RWPE1 (cell line): ENCODE measurements around the gene CDK19.
"Not testable (repeated sequence)": the region's sequence is repeated elsewhere in the genome, so short reads cannot be mapped to it uniquely, and the experiment has no call there.

ENCODE experiments used
- CTCF ChIA-PET: fragments of 350-600 bp; sonication (Branson Sonifier 250); formaldehyde crosslinking; extraction: SDS; loops from one replicate; lab custom pipeline; 2021; lab: Yijun Ruan, JAX
- POLR2A ChIA-PET: fragments of 400-600 bp; formaldehyde crosslinking; extraction: SDS; loops from one replicate; lab custom pipeline; 2020; ENCODE audit warnings: antibody characterized with exemption; ENCODE audit not compliant: low non-redundant PET; lab: Yijun Ruan, JAX
- DNase-seq: peaks from one replicate; pipeline ENCODE4 v3.0.0; 2012; ENCODE audit warnings: low spot score
- H3K27ac ChIP-seq: fragments of 450-650 bp; 2 replicates; pipeline ENCODE4 v1.5.1; 2017
- CTCF ChIP-seq: fragments of 450-650 bp; conservative IDR thresholded peaks from 2 replicates; pipeline ENCODE4 v1.5.1; 2017; ENCODE audit warnings: low read depth, mild to moderate bottlenecking

Gene CDK19

GRCh38 chr6:110755411-110755834 is 59.8 kb downstream of the CDK19 start:
- TF ChIP-seq CTCF, result no peak
- ChIA-PET POLR2A (no interaction called here), CTCF (no interaction called here)
- no peak overlapping the region for H3K27ac ChIP-seq
- DNase-seq, result no peak

GRCh38 chr6:110753936-110754668 is 61.2 kb downstream of the CDK19 start:
- DNase-seq, H3K27ac ChIP-seq, POLR2A ChIA-PET, CTCF ChIA-PET: not testable (repeated sequence)

- H3K27ac ChIP-seq, result no peak overlapping the region
- ChIA-PET POLR2A (no interaction called here), CTCF (no interaction called here)
- TF ChIP-seq CTCF, result no peak
- no peak for DNase-seq
Observed at GRCh38 chr6:110748453-110748852, 66.8 kb downstream of the CDK19 start.

- CTCF ChIA-PET, result interaction anchor here (0.7 kb wide), 1 partner anchor 762 kb away, joined by 4 read pairs; no protein-coding TSS in a partner anchor
- POLR2A ChIA-PET, result no interaction called here
Observed at GRCh38 chr6:110746680-110747079, 68.6 kb downstream of the CDK19 start.

GRCh38 chr6:110744991-110745390 is 70.3 kb downstream of the CDK19 start:
- H3K27ac ChIP-seq, result no peak overlapping the region
- no peak for TF ChIP-seq CTCF
- DNase-seq, result no peak
- ChIA-PET CTCF (no interaction called here), POLR2A (no interaction called here)

More at GRCh38 chr6:110746680-110747079, 68.6 kb downstream of the CDK19 start:
- H3K27ac ChIP-seq, result no peak overlapping the region
- TF ChIP-seq CTCF, result no peak
- no peak for DNase-seq

GRCh38 chr6:110742552-110742951 is 72.7 kb downstream of the CDK19 start:
- CTCF ChIA-PET, DNase-seq, H3K27ac ChIP-seq, POLR2A ChIA-PET: not testable (repeated sequence)

- no peak for DNase-seq
- H3K27ac ChIP-seq, result no peak overlapping the region
- ChIA-PET POLR2A (no interaction called here), CTCF (interaction anchor here (0.7 to 1.2 kb wide), 2 partner anchors 9 to 257 kb away, joined by 3 to 9 read pairs; no protein-coding TSS in a partner anchor)
- no peak for TF ChIP-seq CTCF
Observed at GRCh38 chr6:110741517-110741916, 73.8 kb downstream of the CDK19 start.
